A673 (cell line): Measurements from ENCODE around the gene RALGPS1.

Source experiments
- EZH2 ChIP-seq: fragments of 200-600 bp; sonication (generic); IDR thresholded peaks from 2 replicates; pipeline ENCODE4 v1.6.1; 2017; ENCODE audit warnings: borderline replicate concordance, low read depth, mild to moderate bottlenecking, mixed read lengths, antibody characterized with exemption, low read length; ENCODE audit not compliant: poor library complexity, severe bottlenecking
- TF ChIP-seq, protein P1 (sequence below): fragments of 300-800, 200-600 bp; sonication (generic); conservative IDR thresholded peaks from 2 replicates; pipeline ENCODE4 v1.5.1; 2017; ENCODE audit warnings: low read depth, mild to moderate bottlenecking, antibody characterized with exemption, low read length, moderate library complexity, mixed read lengths

DNA sequence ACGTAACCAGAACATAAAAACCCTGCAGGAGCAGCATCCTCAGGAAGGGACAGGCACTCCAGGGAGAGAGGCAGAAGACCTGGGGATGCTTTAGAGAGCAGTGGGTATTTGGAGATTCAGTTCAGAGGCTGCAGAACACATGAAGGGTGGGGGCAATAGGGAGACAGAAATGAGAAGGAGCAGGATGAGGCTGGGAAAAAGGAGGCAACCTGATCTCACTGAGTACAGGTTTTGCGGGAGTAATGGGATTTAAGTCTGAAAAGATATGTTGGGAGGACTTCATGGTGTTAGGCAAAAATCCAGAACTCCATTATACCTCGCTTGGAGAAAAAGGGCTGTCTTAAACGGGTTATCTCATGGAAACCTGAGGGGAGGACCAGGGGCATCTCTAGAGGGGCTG is 308.7 kb downstream of the RALGPS1 start:
- TF ChIP-seq, protein P1, sequence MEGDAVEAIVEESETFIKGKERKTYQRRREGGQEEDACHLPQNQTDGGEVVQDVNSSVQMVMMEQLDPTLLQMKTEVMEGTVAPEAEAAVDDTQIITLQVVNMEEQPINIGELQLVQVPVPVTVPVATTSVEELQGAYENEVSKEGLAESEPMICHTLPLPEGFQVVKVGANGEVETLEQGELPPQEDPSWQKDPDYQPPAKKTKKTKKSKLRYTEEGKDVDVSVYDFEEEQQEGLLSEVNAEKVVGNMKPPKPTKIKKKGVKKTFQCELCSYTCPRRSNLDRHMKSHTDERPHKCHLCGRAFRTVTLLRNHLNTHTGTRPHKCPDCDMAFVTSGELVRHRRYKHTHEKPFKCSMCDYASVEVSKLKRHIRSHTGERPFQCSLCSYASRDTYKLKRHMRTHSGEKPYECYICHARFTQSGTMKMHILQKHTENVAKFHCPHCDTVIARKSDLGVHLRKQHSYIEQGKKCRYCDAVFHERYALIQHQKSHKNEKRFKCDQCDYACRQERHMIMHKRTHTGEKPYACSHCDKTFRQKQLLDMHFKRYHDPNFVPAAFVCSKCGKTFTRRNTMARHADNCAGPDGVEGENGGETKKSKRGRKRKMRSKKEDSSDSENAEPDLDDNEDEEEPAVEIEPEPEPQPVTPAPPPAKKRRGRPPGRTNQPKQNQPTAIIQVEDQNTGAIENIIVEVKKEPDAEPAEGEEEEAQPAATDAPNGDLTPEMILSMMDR, result no peak
- TF ChIP-seq EZH2, result no peak
